ENCODE results near the gene CCDC85A.

DNA sequence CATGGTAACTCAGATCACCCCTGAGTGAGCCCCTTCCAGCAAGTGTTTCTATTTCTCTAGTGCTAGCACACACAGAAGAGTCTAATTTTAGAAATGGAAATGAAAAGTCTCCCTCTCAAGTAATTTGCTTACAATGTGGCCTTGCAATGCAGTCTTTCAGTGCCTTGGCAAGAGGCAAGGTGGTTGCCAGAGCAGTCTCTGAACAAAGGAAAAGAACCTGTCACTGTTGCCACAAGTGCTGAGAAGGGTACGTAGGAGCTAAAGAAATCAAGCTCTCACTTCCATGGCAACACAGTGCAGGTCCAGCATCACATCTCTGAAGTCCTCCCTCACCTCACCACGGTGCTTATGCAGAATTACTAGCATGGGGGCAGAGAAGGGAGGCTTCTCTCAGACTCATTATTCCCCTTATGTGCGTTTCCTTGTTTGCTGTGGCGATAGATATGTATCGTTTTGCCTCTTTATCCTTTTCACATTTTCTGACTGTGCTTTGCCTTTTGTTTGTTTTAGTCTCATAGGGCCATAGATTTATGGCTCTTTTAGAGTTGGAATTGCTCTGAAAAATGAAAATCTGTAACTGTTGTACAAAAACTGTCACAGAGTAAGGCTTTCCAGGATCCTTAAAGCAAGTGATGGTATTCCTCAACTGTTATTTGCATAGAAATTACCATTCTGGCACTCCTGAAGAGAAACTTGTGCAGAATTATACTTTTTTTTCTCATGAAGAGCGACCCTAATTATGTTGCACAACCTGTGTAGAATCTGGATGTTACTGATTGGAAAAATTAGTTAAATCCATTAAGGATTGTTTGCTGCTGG lies 164.8 kb downstream of the CCDC85A start:
- TF ChIP-seq, protein P1, sequence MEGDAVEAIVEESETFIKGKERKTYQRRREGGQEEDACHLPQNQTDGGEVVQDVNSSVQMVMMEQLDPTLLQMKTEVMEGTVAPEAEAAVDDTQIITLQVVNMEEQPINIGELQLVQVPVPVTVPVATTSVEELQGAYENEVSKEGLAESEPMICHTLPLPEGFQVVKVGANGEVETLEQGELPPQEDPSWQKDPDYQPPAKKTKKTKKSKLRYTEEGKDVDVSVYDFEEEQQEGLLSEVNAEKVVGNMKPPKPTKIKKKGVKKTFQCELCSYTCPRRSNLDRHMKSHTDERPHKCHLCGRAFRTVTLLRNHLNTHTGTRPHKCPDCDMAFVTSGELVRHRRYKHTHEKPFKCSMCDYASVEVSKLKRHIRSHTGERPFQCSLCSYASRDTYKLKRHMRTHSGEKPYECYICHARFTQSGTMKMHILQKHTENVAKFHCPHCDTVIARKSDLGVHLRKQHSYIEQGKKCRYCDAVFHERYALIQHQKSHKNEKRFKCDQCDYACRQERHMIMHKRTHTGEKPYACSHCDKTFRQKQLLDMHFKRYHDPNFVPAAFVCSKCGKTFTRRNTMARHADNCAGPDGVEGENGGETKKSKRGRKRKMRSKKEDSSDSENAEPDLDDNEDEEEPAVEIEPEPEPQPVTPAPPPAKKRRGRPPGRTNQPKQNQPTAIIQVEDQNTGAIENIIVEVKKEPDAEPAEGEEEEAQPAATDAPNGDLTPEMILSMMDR (conservative IDR thresholded peaks at IDR 0.05; ENCODE audit: low read depth, low read length) = no peak
- no peak for TF ChIP-seq EZH2phosphoT487 (IDR thresholded peaks at IDR 0.05; ENCODE audit: borderline replicate concordance, low read length)
